ENCODE measurements around the gene CACUL1. TPM values are rescaled to one million over a fixed set of nuclear protein-coding genes. Genes with fewer than 3 reads are reported as not detected.

Gene CACUL1
- total and polyA plus RNA-seq, 9 of the 15 experiments (the other 6 are each of a cell fraction or from before 2014, with no cell fraction given), result 4.5 to 17.1 (median 13.5) TPM

GRCh38 chr10:118712930-118713634 is 41.7 kb downstream of the CACUL1 start:
- POLR2A ChIA-PET, result interaction anchor here (0.6 kb wide), 1 partner anchor 77 kb away, joined by 3 read pairs; no protein-coding TSS in a partner anchor
- BruUV-seq (replicated peaks), result no TSS peak
- FAIRE-seq, result no peak
- CTCF ChIA-PET (ENCODE audit: low intra/inter-chr PET ratio), result interaction anchor here (0.6 kb wide), 1 partner anchor 146 kb away, joined by 4 read pairs; no protein-coding TSS in a partner anchor
- intact Hi-C loops (cut with micrococcal nuclease), result no loop called here
- in situ Hi-C loops (cut with MboI), result loop anchor here (5.0 kb wide), 1 partner anchor 146 kb away; no protein-coding TSS in a partner anchor
- H3K4me1 ChIP-seq (replicated peaks in 1 of 2; ENCODE audit: control insufficient read depth in 2 of 2, insufficient read depth in 2 of 2, low read length in 2 of 2), result peaks cover 0 to 6% of the 10 kb centered on the region in 2 experiments; a peak in 1 of 5 replicates
- peak in 2 of 4 experiments; percentile 7 to 11 for DNase-seq (ENCODE audit: extremely low read depth in 1 of 4, low spot score in 3 of 4)
- no peak overlapping the region for H3K27ac ChIP-seq (ENCODE audit: extremely low read depth, low read depth, low read length)
- WGBS (ENCODE audit: insufficient coverage, low coverage, missing lambda C conversion rate), result 85% methylated on average over 9 of the region's 14 CpGs
- H3K4me3 ChIP-seq, result no peak overlapping the region
- H4K20me1 ChIP-seq (replicated peaks; ENCODE audit: control insufficient read depth, insufficient read depth, low read length), result no peaks in the 10 kb centered on the region
- H3K27me3 ChIP-seq (ENCODE audit: control insufficient read depth in 2 of 2, insufficient read depth in 2 of 2, low read length in 2 of 2), result no peaks in the 10 kb centered on the region
- H3K79me2 ChIP-seq (ENCODE audit: control insufficient read depth, insufficient read depth, low read length), result peaks cover 2% of the 10 kb centered on the region; the same call in 2 of the 3 replicates
- no peak overlapping the region; a peak in 1 of 4 replicates for H3K9ac ChIP-seq (ENCODE audit: insufficient read depth in 1 of 2, low read depth in 2 of 2, low read length in 2 of 2)
- TF ChIP-seq NFE2 (IDR thresholded peaks at IDR 0.05; ENCODE audit: low read depth) (no peak), ZNF717 (CRISPR knock-in tag; IDR thresholded peaks at IDR 0.05) (no peak), MED1 (CRISPR knock-in tag; IDR thresholded peaks at IDR 0.05; ENCODE audit: borderline replicate concordance) (no peak), ZNF586 (CRISPR knock-in tag; conservative IDR thresholded peaks at IDR 0.05) (no peak), SMARCB1 (IDR thresholded peaks at IDR 0.05; ENCODE audit: insufficient read length, low read depth) (no peak), HNRNPL (IDR thresholded peaks at IDR 0.05; ENCODE audit: low read depth, low read length) (no peak), SRF (CRISPR knock-in tag; IDR thresholded peaks at IDR 0.05) (no peak), RAD21 (CRISPR knock-in tag; conservative IDR thresholded peaks at IDR 0.05 in 1 of 2, IDR thresholded peaks at IDR 0.05 in 1 of 2) (peak in 1 of 2 experiments; percentile 26; a peak in 1 of 4 replicates), YY1 (IDR thresholded peaks at IDR 0.05; ENCODE audit: borderline replicate concordance in 1 of 3, control insufficient read depth in 1 of 3, extremely low read depth in 1 of 3, insufficient read depth in 3 of 3, insufficient read length in 1 of 3, insufficient replicate concordance in 2 of 3, low read depth in 1 of 3, low read length in 2 of 3) (no peak)
- TF ChIP-seq, protein P1, sequence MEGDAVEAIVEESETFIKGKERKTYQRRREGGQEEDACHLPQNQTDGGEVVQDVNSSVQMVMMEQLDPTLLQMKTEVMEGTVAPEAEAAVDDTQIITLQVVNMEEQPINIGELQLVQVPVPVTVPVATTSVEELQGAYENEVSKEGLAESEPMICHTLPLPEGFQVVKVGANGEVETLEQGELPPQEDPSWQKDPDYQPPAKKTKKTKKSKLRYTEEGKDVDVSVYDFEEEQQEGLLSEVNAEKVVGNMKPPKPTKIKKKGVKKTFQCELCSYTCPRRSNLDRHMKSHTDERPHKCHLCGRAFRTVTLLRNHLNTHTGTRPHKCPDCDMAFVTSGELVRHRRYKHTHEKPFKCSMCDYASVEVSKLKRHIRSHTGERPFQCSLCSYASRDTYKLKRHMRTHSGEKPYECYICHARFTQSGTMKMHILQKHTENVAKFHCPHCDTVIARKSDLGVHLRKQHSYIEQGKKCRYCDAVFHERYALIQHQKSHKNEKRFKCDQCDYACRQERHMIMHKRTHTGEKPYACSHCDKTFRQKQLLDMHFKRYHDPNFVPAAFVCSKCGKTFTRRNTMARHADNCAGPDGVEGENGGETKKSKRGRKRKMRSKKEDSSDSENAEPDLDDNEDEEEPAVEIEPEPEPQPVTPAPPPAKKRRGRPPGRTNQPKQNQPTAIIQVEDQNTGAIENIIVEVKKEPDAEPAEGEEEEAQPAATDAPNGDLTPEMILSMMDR (IDR thresholded peaks at IDR 0.05 in 2 of 3, conservative IDR thresholded peaks at IDR 0.05 in 1 of 3; ENCODE audit: insufficient read depth in 2 of 3, low read depth in 1 of 3, low read length in 3 of 3), result peak; percentile 34 to 48 (median 44); a peak in 4 of 6 replicates
- TF ChIP-seq, protein P2, sequence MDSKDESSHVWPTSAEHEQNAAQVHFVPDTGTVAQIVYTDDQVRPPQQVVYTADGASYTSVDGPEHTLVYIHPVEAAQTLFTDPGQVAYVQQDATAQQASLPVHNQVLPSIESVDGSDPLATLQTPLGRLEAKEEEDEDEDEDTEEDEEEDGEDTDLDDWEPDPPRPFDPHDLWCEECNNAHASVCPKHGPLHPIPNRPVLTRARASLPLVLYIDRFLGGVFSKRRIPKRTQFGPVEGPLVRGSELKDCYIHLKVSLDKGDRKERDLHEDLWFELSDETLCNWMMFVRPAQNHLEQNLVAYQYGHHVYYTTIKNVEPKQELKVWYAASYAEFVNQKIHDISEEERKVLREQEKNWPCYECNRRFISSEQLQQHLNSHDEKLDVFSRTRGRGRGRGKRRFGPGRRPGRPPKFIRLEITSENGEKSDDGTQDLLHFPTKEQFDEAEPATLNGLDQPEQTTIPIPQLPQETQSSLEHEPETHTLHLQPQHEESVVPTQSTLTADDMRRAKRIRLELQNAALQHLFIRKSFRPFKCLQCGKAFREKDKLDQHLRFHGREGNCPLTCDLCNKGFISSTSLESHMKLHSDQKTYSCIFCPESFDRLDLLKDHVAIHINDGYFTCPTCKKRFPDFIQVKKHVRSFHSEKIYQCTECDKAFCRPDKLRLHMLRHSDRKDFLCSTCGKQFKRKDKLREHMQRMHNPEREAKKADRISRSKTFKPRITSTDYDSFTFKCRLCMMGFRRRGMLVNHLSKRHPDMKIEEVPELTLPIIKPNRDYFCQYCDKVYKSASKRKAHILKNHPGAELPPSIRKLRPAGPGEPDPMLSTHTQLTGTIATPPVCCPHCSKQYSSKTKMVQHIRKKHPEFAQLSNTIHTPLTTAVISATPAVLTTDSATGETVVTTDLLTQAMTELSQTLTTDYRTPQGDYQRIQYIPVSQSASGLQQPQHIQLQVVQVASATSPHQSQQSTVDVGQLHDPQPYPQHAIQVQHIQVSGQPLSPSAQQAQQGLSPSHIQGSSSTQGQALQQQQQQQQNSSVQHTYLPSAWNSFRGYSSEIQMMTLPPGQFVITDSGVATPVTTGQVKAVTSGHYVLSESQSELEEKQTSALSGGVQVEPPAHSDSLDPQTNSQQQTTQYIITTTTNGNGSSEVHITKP (IDR thresholded peaks at IDR 0.05; ENCODE audit: partially characterized antibody), result no peak
- no peaks in the 10 kb centered on the region for H3K9me3 ChIP-seq (replicated peaks; ENCODE audit: control insufficient read depth, insufficient read depth, low read depth, low read length)
- peaks cover 8% of the 10 kb centered on the region; the same call in 1 of the 3 replicates for H3K36me3 ChIP-seq (ENCODE audit: control insufficient read depth, insufficient read depth, low read length)
- no peak overlapping the region for H3K4me2 ChIP-seq (ENCODE audit: insufficient read depth, low read length)
- peak; percentile 80 for ATAC-seq
- H3K9me1 ChIP-seq (ENCODE audit: control insufficient read depth, insufficient read depth, low read length), result no peaks in the 10 kb centered on the region
- no peak overlapping the region for H2AFZ ChIP-seq (ENCODE audit: low read depth, low read length)

All from K562 (cell line).